Mammary epithelial cell (primary cell): ENCODE measurements around the gene PAPSS2.

ENCODE experiments used
- EZH2 ChIP-seq: IDR thresholded peaks from 2 replicates; pipeline ENCODE4 v1.6.1; 2012; ENCODE audit warnings: low read length, inconsistent platforms, borderline replicate concordance
- TF ChIP-seq, protein P1 (sequence below), 2 donors: IDR thresholded peaks in 1 of 2; conservative IDR thresholded peaks in 1 of 2; 2 replicates each; pipeline ENCODE4 v1.5.1; 2011 to 2012; ENCODE audit warnings: inconsistent platforms in 2 of 2, low read length in 2 of 2, mild to moderate bottlenecking in 2 of 2, control low read depth in 1 of 2, low read depth in 1 of 2; ENCODE audit not compliant: insufficient read depth in 1 of 2; ENCODE audit errors: extremely low read depth in 1 of 2

DNA sequence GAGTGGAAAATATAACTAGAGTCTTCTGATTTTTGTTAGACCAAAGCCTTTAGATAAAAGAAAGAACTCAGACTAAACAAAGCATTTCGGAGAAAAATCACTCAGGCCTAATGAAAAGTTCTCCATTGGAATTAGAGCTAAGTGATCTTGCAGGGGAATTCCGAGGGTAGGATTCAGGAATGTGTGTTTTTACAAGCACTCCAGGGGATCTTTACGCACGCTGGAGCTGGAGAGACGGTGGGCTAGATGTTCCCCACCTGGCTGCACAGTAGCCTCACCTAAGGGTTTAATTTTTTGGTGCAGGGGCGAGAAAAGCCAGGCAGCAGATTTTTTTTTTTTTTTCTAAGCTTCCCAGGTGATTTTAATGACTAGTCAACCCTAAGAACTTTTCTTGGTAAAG lies 7.9 kb upstream of the PAPSS2 start:
- TF ChIP-seq, protein P1, sequence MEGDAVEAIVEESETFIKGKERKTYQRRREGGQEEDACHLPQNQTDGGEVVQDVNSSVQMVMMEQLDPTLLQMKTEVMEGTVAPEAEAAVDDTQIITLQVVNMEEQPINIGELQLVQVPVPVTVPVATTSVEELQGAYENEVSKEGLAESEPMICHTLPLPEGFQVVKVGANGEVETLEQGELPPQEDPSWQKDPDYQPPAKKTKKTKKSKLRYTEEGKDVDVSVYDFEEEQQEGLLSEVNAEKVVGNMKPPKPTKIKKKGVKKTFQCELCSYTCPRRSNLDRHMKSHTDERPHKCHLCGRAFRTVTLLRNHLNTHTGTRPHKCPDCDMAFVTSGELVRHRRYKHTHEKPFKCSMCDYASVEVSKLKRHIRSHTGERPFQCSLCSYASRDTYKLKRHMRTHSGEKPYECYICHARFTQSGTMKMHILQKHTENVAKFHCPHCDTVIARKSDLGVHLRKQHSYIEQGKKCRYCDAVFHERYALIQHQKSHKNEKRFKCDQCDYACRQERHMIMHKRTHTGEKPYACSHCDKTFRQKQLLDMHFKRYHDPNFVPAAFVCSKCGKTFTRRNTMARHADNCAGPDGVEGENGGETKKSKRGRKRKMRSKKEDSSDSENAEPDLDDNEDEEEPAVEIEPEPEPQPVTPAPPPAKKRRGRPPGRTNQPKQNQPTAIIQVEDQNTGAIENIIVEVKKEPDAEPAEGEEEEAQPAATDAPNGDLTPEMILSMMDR (conservative IDR thresholded peaks at IDR 0.05 in 1 of 2, IDR thresholded peaks at IDR 0.05 in 1 of 2; ENCODE audit: extremely low read depth in 1 of 2, insufficient read depth in 1 of 2, low read depth in 1 of 2, low read length in 2 of 2) = no peak
- no peak for TF ChIP-seq EZH2
